ENCODE results near the gene KRTAP5-3. TPM values are rescaled to one million over a fixed set of nuclear protein-coding genes. Genes with fewer than 3 reads are reported as not detected.

The KRTAP5-3 gene
- total RNA-seq, 2 donors from 2014 or later, result not detected

- Histone ChIP-seq H3K4me3 (no peak overlapping the region), H3K27ac (peak overlapping the region in 1 of 2 donors; percentile 53), H3K27me3 (no peaks in the 10 kb centered on the region), H3K36me3 (peaks cover 19% of the 10 kb centered on the region), H3K4me1 (peaks cover 0 to 66% of the 10 kb centered on the region in 2 donors), H3K9me3 (no peaks in the 10 kb centered on the region)
- DNase-seq (ENCODE audit: low spot score), result no peak
- TF ChIP-seq CTCF (IDR thresholded peaks at IDR 0.05), result no peak
These were observed 40.6 kb downstream of the KRTAP5-3 start for GRCh38 chr11:1567721-1568100.

- DNase-seq (ENCODE audit: low spot score), result no peak
- H3K36me3 ChIP-seq, result peaks cover 22% of the 10 kb centered on the region
- no peaks in the 10 kb centered on the region for H3K27me3 ChIP-seq
- H3K4me1 ChIP-seq, result peaks cover 0 to 63% of the 10 kb centered on the region in 2 donors
- no peak overlapping the region for H3K4me3 ChIP-seq
- peak overlapping the region in 1 of 2 donors; percentile 53 for H3K27ac ChIP-seq
- H3K9me3 ChIP-seq, result no peaks in the 10 kb centered on the region
- TF ChIP-seq CTCF (IDR thresholded peaks at IDR 0.05), result no peak
These were observed 41.1 kb downstream of the KRTAP5-3 start for GRCh38 chr11:1567052-1567720.

GRCh38 chr11:1566381-1567051 lies 41.7 kb downstream of the KRTAP5-3 start:
- TF ChIP-seq CTCF (IDR thresholded peaks at IDR 0.05), result no peak
- no peak for DNase-seq (ENCODE audit: low spot score)
- Histone ChIP-seq H3K27me3 (no peaks in the 10 kb centered on the region), H3K4me1 (peaks cover 0 to 63% of the 10 kb centered on the region in 2 donors), H3K36me3 (peaks cover 29% of the 10 kb centered on the region), H3K27ac (peak overlapping the region in 1 of 2 donors; percentile 8), H3K4me3 (no peak overlapping the region), H3K9me3 (no peaks in the 10 kb centered on the region)

GRCh38 chr11:1565904-1566247 lies 42.4 kb downstream of the KRTAP5-3 start:
- no peak for TF ChIP-seq CTCF (IDR thresholded peaks at IDR 0.05)
- peak overlapping the region in 1 of 2 donors; percentile 69 for H3K27ac ChIP-seq
- no peak overlapping the region for H3K4me3 ChIP-seq
- peaks cover 35% of the 10 kb centered on the region for H3K36me3 ChIP-seq
- peaks cover 0 to 57% of the 10 kb centered on the region in 2 donors for H3K4me1 ChIP-seq
- no peaks in the 10 kb centered on the region for H3K27me3 ChIP-seq
- no peak for DNase-seq (ENCODE audit: low spot score)
- H3K9me3 ChIP-seq, result no peaks in the 10 kb centered on the region

GRCh38 chr11:1565173-1565903 lies 42.9 kb downstream of the KRTAP5-3 start:
- H3K4me1 ChIP-seq, result peaks cover 0 to 56% of the 10 kb centered on the region in 2 donors

More at GRCh38 chr11:1565173-1565903, 42.9 kb downstream of the KRTAP5-3 start:
- no peaks in the 10 kb centered on the region for H3K9me3 ChIP-seq
- H3K27me3 ChIP-seq, result no peaks in the 10 kb centered on the region
- TF ChIP-seq CTCF (IDR thresholded peaks at IDR 0.05), result no peak
- H3K36me3 ChIP-seq, result peaks cover 41% of the 10 kb centered on the region
- H3K4me3 ChIP-seq, result no peak overlapping the region
- no peak for DNase-seq (ENCODE audit: low spot score)
- H3K27ac ChIP-seq, result peak overlapping the region; percentile 60 to 69

All from right atrium auricular region (tissue), 2 donors.